Keratinocyte (primary cell): ENCODE data around the gene OR2AP1. TPM values are rescaled to one million over a fixed set of nuclear protein-coding genes. Genes with fewer than 3 reads are reported as not detected.
"Not testable (repeated sequence)": the region's sequence is repeated elsewhere in the genome, so short reads cannot be mapped to it uniquely, and the experiment has no call there.

Experiments
- DNase-seq: peaks from one replicate; pipeline ENCODE4 v3.0.0-alpha.2; 2011; ENCODE audit warnings: low read depth, missing footprints, low spot score
- FAIRE-seq: peaks from 2 replicates; lab custom pipeline; 2011; peaks lifted over from hg19 to GRCh38; lab: Jason Lieb, UNC
- H2AFZ ChIP-seq: 2 replicates; pipeline ENCODE4 v1.6.0; 2012; ENCODE audit warnings: low read length, control low read depth, inconsistent platforms; ENCODE audit not compliant: control insufficient read depth
- H3K27ac ChIP-seq: 2 replicates; pipeline ENCODE4 v1.5.1; 2011; ENCODE audit warnings: low read length; ENCODE audit not compliant: control insufficient read depth, insufficient read depth
- H3K27me3 ChIP-seq: 3 replicates; pipeline ENCODE4 v1.6.0; 2011; ENCODE audit warnings: low read length; ENCODE audit not compliant: control insufficient read depth, insufficient read depth; ENCODE audit errors: extremely low read depth
- H3K36me3 ChIP-seq, 2 experiments: 2 replicates in 1 of 2; 3 replicates in 1 of 2; pipeline ENCODE4 v1.5.1; 2011; ENCODE audit warnings: low read length in 2 of 2, mild to moderate bottlenecking in 1 of 2; ENCODE audit not compliant: control insufficient read depth in 2 of 2, insufficient read depth in 2 of 2; ENCODE audit errors: extremely low read depth in 1 of 2
- H3K4me1 ChIP-seq: 3 replicates; pipeline ENCODE4 v1.5.1; 2011; ENCODE audit warnings: low read length; ENCODE audit not compliant: control insufficient read depth, insufficient read depth; ENCODE audit errors: extremely low read depth
- H3K4me2 ChIP-seq: 3 replicates; pipeline ENCODE4 v1.6.0; 2011; ENCODE audit warnings: low read depth, low read length; ENCODE audit not compliant: control insufficient read depth, insufficient read depth; ENCODE audit errors: extremely low read depth
- H3K4me3 ChIP-seq, 3 experiments: fragments of 200-600 bp in 1 of 3; sonication (generic) in 1 of 3; 2 replicates in 2 of 3; 3 replicates in 1 of 3; pipeline ENCODE4 v1.5.1; 2011 to 2016; ENCODE audit warnings: low read length in 3 of 3, mild to moderate bottlenecking in 3 of 3, control low read depth in 2 of 3, inconsistent platforms in 1 of 3, low read depth in 1 of 3, mixed read lengths in 1 of 3, mixed run types in 1 of 3, moderate library complexity in 1 of 3; ENCODE audit not compliant: control insufficient read depth in 2 of 3, insufficient read depth in 2 of 3; ENCODE audit errors: extremely low read depth in 1 of 3
- H3K79me2 ChIP-seq: 2 replicates; pipeline ENCODE4 v1.6.0; 2012; ENCODE audit warnings: low read length; ENCODE audit not compliant: control insufficient read depth, insufficient read depth
- H3K9ac ChIP-seq: 3 replicates; pipeline ENCODE4 v1.6.0; 2011; ENCODE audit warnings: low read length; ENCODE audit not compliant: control insufficient read depth, insufficient read depth; ENCODE audit errors: extremely low read depth
- H3K9me1 ChIP-seq: 3 replicates; pipeline ENCODE4 v1.6.0; 2011; ENCODE audit warnings: low read length; ENCODE audit not compliant: control insufficient read depth, insufficient read depth; ENCODE audit errors: extremely low read depth
- H3K9me3 ChIP-seq: 2 replicates; pipeline ENCODE4 v1.5.1; 2012; ENCODE audit warnings: low read depth, low read length; ENCODE audit not compliant: control insufficient read depth
- H4K20me1 ChIP-seq: 3 replicates; pipeline ENCODE4 v1.6.0; 2011; ENCODE audit warnings: low read length; ENCODE audit not compliant: control insufficient read depth, insufficient read depth; ENCODE audit errors: extremely low read depth
- CTCF ChIP-seq, 3 experiments: IDR thresholded peaks in 1 of 3; conservative IDR thresholded peaks in 1 of 3; optimal IDR thresholded peaks in 1 of 3; 2 replicates in 2 of 3; 3 replicates in 1 of 3; pipeline versions ENCODE3 to v1.5.1; 2011; ENCODE audit warnings: low read length in 3 of 3, mild to moderate bottlenecking in 3 of 3, moderate library complexity in 2 of 3, control low read depth in 1 of 3, inconsistent platforms in 1 of 3; ENCODE audit not compliant: insufficient read depth in 2 of 3; ENCODE audit errors: extremely low read depth in 1 of 3
- EZH2 ChIP-seq: IDR thresholded peaks from one replicate; pipeline ENCODE4 v1.6.1; 2012; ENCODE audit warnings: inconsistent platforms, mild to moderate bottlenecking, low read length, moderate library complexity
- dilution Hi-C: fragments of 300-500 bp; cut with MboI; formaldehyde crosslinking; loops from one replicate; pipeline ENCODE4 v1.7.0; 2020; ENCODE audit warnings: low sequenced_read_pairs; ENCODE audit not compliant: extremely low pct_ligation_motif_present
- polyA plus RNA-seq, 5 experiments: library from polyadenylated mRNA; depleted of rRNA in 3 of 5; stranded (reverse) in 3 of 5; stranded (forward) in 1 of 5; unstranded in 1 of 5; fragments of >200 nt; gene quantifications; 1 replicate in 1 of 5; 2 replicates in 3 of 5; 3 replicates in 1 of 5; pipeline versions ENCODE4 v1.2.1 to v1.2.3, GENCODE V29; 2011 to 2012; ENCODE audit warnings: missing spikeins in 2 of 5, low read depth in 1 of 5, low replicate concordance in 1 of 5

The OR2AP1 gene
- polyA plus RNA-seq, 1 donor (not counting 4 experiments of a cell fraction or from before 2014, with no cell fraction given): not detected

DNA sequence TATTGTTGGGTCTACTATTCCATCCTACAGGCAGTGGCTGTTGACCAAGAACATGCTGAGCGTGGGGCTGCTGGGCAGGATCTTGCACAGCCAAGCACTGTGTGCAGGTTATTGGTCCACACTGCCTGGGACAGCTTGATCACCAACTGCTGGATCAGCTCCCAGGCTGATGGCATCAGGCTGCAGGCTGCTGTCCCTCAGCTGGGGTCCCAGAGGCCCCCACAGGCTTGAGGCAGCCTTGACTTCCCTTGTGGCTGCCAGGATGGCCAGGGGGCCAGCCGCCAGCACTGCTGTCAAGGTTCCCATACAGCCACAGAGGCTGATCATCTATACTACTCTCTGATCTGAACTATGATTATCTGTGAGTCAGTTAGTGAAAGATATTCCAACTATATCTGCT, 9.8 kb downstream of the OR2AP1 start:
- Histone ChIP-seq H3K4me3 (no peak overlapping the region), H2AFZ (no peak overlapping the region), H3K9ac (no peak overlapping the region), H3K9me3 (no peaks in the 10 kb centered on the region), H4K20me1 (no peaks in the 10 kb centered on the region), H3K9me1 (no peaks in the 10 kb centered on the region), H3K27me3 (no peaks in the 10 kb centered on the region), H3K27ac (no peak overlapping the region), H3K4me2 (no peak overlapping the region), H3K36me3 (no peaks in the 10 kb centered on the region), H3K4me1 (no peaks in the 10 kb centered on the region), H3K79me2 (no peaks in the 10 kb centered on the region)
- dilution Hi-C loops: no loop called here
- no peak for DNase-seq
- no peak for TF ChIP-seq EZH2
- TF ChIP-seq CTCF (optimal IDR thresholded peaks at IDR 0.05 in 1 of 3, IDR thresholded peaks at IDR 0.05 in 1 of 3, conservative IDR thresholded peaks at IDR 0.05 in 1 of 3; ENCODE audit: extremely low read depth in 1 of 3, insufficient read depth in 2 of 3, low read length in 3 of 3): no peak
- no peak for FAIRE-seq

DNA sequence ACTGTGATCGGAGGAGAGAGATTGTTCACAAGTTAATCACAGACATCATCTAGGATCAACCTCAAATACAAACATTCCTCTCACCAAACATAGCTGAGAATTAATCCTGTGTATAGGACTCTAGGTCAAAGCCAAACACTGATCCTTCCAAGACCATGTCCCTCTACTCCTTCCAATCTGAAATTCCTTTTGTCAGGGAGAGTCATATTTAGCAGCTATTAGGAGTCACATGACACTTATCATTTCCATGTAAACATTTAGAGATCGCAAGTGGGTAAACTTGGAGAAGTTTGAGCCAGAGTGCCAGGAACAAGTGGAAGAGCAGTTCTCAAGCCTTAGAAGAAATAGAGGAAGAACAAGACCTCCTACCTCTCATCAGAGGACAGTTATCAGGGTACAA, 13.5 kb downstream of the OR2AP1 start:
- Histone ChIP-seq H3K27me3 (no peaks in the 10 kb centered on the region), H4K20me1 (no peaks in the 10 kb centered on the region), H3K27ac (no peak overlapping the region), H3K9me1 (no peaks in the 10 kb centered on the region), H3K4me2 (no peak overlapping the region), H3K9me3 (no peaks in the 10 kb centered on the region), H3K79me2 (no peaks in the 10 kb centered on the region), H2AFZ (no peak overlapping the region), H3K36me3 (no peaks in the 10 kb centered on the region), H3K9ac (no peak overlapping the region), H3K4me3 (no peak overlapping the region), H3K4me1 (no peaks in the 10 kb centered on the region)
- DNase-seq: no peak
- TF ChIP-seq EZH2 (no peak), CTCF (optimal IDR thresholded peaks at IDR 0.05 in 1 of 3, IDR thresholded peaks at IDR 0.05 in 1 of 3, conservative IDR thresholded peaks at IDR 0.05 in 1 of 3; ENCODE audit: extremely low read depth in 1 of 3, insufficient read depth in 2 of 3, low read length in 3 of 3) (no peak)
- dilution Hi-C loops: no loop called here
- no peak for FAIRE-seq

- H3K4me3 ChIP-seq, dilution Hi-C loops, FAIRE-seq: not testable (repeated sequence)
These were observed 17.9 kb downstream of the OR2AP1 start for GRCh38 chr12:55590152-55590551.

More at GRCh38 chr12:55590152-55590551, 17.9 kb downstream of the OR2AP1 start:
- H3K4me2 ChIP-seq, H3K9me1 ChIP-seq, H3K36me3 ChIP-seq, H3K79me2 ChIP-seq, H2AFZ ChIP-seq, H3K9ac ChIP-seq, H3K27me3 ChIP-seq, H3K27ac ChIP-seq, H3K9me3 ChIP-seq, DNase-seq, H4K20me1 ChIP-seq, H3K4me1 ChIP-seq: not testable (repeated sequence)
